K562 (cell line): Measurements from ENCODE around the gene NOL4L. TPM values are rescaled to one million over a fixed set of nuclear protein-coding genes. Genes with fewer than 3 reads are reported as not detected.

Source experiments
- ARID1B ChIP-seq: fragments of 450-650 bp; IDR thresholded peaks from 2 replicates; pipeline ENCODE4 v1.6.1; 2016; ENCODE audit warnings: antibody characterized with exemption, mild to moderate bottlenecking, inconsistent platforms
- ATF1 ChIP-seq, 2 experiments: fragments of 450-650 bp in 1 of 2; IDR thresholded peaks; 2 replicates each; pipeline ENCODE4 v1.6.1; 2016; ENCODE audit warnings: missing compliant biosample characterization in 1 of 2, missing genetic modification characterization in 1 of 2
- CEBPG ChIP-seq, 3 experiments: fragments of 200-800 bp in 1 of 3; sonication (Bioruptor generic) in 1 of 3; sonication (generic) in 1 of 3; formaldehyde crosslinking in 1 of 3; IDR thresholded peaks in 2 of 3; conservative IDR thresholded peaks in 1 of 3; 2 replicates each; pipeline versions ENCODE4 v1.6.1 to v1.8.0; 2016 to 2022; ENCODE audit warnings: missing compliant biosample characterization in 2 of 3, missing genetic modification characterization in 2 of 3, mild to moderate bottlenecking in 1 of 3, missing genetic modification reagents in 1 of 3
- CTCFL ChIP-seq: IDR thresholded peaks from 2 replicates; pipeline ENCODE4 v1.6.1; 2011; ENCODE audit warnings: borderline replicate concordance, low read depth, mild to moderate bottlenecking, moderate library complexity, low read length; ENCODE audit not compliant: insufficient read depth, poor library complexity, severe bottlenecking
- CUX1 ChIP-seq: fragments of 200-800 bp; sonication (Bioruptor generic); IDR thresholded peaks from 2 replicates; pipeline ENCODE4 v1.6.1; 2016; ENCODE audit warnings: missing genetic modification characterization, missing compliant biosample characterization
- DPF2 ChIP-seq: fragments of 450-650 bp; IDR thresholded peaks from 2 replicates; pipeline ENCODE4 v1.6.1; 2016
- GABPA ChIP-seq: fragments of 200-800 bp; sonication (Bioruptor generic); conservative IDR thresholded peaks from 2 replicates; pipeline ENCODE4 v1.6.1; 2016; ENCODE audit warnings: low read depth, missing genetic modification characterization, missing compliant biosample characterization
- GTF2F1 ChIP-seq: IDR thresholded peaks from 2 replicates; pipeline ENCODE4 v1.6.1; 2011; ENCODE audit warnings: low read depth, low read length, improper control_type of control experiment
- HDAC2 ChIP-seq: fragments of 450-650 bp; IDR thresholded peaks from 2 replicates; pipeline ENCODE4 v1.6.1; 2016; ENCODE audit warnings: mild to moderate bottlenecking
- LEF1 ChIP-seq: fragments of 450-650 bp; IDR thresholded peaks from 2 replicates; pipeline ENCODE4 v1.6.1; 2016; ENCODE audit warnings: mild to moderate bottlenecking
- MNT ChIP-seq, 2 experiments: fragments of 450-650 bp; conservative IDR thresholded peaks; 2 replicates each; pipeline ENCODE4 v1.6.1; 2017; ENCODE audit warnings: mild to moderate bottlenecking in 2 of 2, moderate library complexity in 2 of 2
- PHF8 ChIP-seq: fragments of 200-600 bp; sonication (generic); IDR thresholded peaks from 2 replicates; pipeline ENCODE4 v1.6.1; 2012; ENCODE audit warnings: mixed run types, mild to moderate bottlenecking, inconsistent platforms, low read length, moderate library complexity, borderline replicate concordance
- STAT5A ChIP-seq: IDR thresholded peaks from 2 replicates; pipeline ENCODE4 v1.6.1; 2012; ENCODE audit warnings: low read length, inconsistent platforms, borderline replicate concordance
- TAF15 ChIP-seq: fragments of 200-400 bp; formaldehyde crosslinking; IDR thresholded peaks from 2 replicates; pipeline ENCODE4 v1.6.1; 2017; ENCODE audit warnings: mild to moderate bottlenecking, low read depth, low read length, moderate library complexity
- ZNF263 ChIP-seq: sonication (generic); formaldehyde crosslinking; IDR thresholded peaks from 2 replicates; pipeline ENCODE4 v1.8.0; 2022; ENCODE audit warnings: mild to moderate bottlenecking, missing genetic modification reagents, borderline replicate concordance
- ZNF431 ChIP-seq: sonication (generic); formaldehyde crosslinking; IDR thresholded peaks from 2 replicates; pipeline ENCODE4 v1.8.0; 2022; ENCODE audit warnings: mild to moderate bottlenecking, missing genetic modification reagents
- ZNF717 ChIP-seq: fragments of 250-450 bp; sonication (Bioruptor Pico); IDR thresholded peaks from 2 replicates; pipeline ENCODE4 v1.5.0; 2021
- ZNF77 ChIP-seq: fragments of 250-450 bp; sonication (Bioruptor Pico); IDR thresholded peaks from 2 replicates; pipeline ENCODE4 v1.5.0; 2020
- polyA plus RNA-seq, 8 experiments: library from polyadenylated mRNA; depleted of rRNA in 4 of 8; stranded (reverse) in 5 of 8; unstranded in 3 of 8; fragments of >200 nt; fragmentation: Nextera tagmentation in 2 of 8; fragmentation: Illumina TruSeq in 1 of 8; extraction: Ambion mirVana in 2 of 8; extraction: Trizol in 1 of 8; gene quantifications; 2 replicates each; pipeline versions ENCODE4 v1.2.1 to v1.2.3, GENCODE V29; 2011 to 2014; ENCODE audit warnings: inconsistent platforms in 1 of 8, missing spikeins in 1 of 8
- total RNA-seq, 7 experiments: library from RNA; depleted of rRNA in 6 of 7; stranded (reverse); fragments of >200 nt in 6 of 7; fragmentation: Illumina TruSeq in 2 of 7; extraction: Trizol in 2 of 7; gene quantifications; 2 replicates each; pipeline versions ENCODE4 v1.2.1 to v1.2.3, GENCODE V29; 2011 to 2021; ENCODE audit warnings: low replicate concordance in 1 of 7

Gene NOL4L
- total and polyA plus RNA-seq, 9 of the 15 experiments (the other 6 are each of a cell fraction or from before 2014, with no cell fraction given), result 5.1 to 36.2 (median 13.6) TPM

- TF ChIP-seq ZNF77, result no peak
- TF ChIP-seq ZNF431 (CRISPR knock-in tag), result 0 out of 2 replicates have a peak, but pooled peaks have one; percentile 24
- no peak for TF ChIP-seq ATF1 (CRISPR knock-in tag; IDR thresholded peaks at IDR 0.05)
- TF ChIP-seq ATF1 (tag; IDR thresholded peaks at IDR 0.05), result peak; percentile 43; the same call in 1 of the 2 replicates
- TF ChIP-seq CTCFL, result no peak
- TF ChIP-seq ZNF263 (CRISPR knock-in tag), result no peak
- TF ChIP-seq DPF2, result peak; percentile 63; the same call in 1 of the 2 replicates
- peak; percentile 77 for TF ChIP-seq HDAC2
- no peak for TF ChIP-seq ZNF717 (CRISPR knock-in tag)
- 0 out of 2 replicates have a peak, but pooled peaks have one; percentile 13 for TF ChIP-seq STAT5A
- TF ChIP-seq GTF2F1, result no peak
- TF ChIP-seq MNT (conservative IDR thresholded peaks at IDR 0.05), result peak; percentile 52 to 64
- peak; percentile 72 for TF ChIP-seq ARID1B
- TF ChIP-seq TAF15, result no peak
- 0 out of 2 replicates have a peak, but pooled peaks have one; percentile 20 for TF ChIP-seq LEF1
- peak; percentile 91 for TF ChIP-seq CEBPG (CRISPR knock-in tag; IDR thresholded peaks at IDR 0.05)
- peak; percentile 66 to 84 for TF ChIP-seq CEBPG (tag; conservative IDR thresholded peaks at IDR 0.05 in 1 of 2, IDR thresholded peaks at IDR 0.05 in 1 of 2)
- peak; percentile 23; the same call in 1 of the 2 replicates for TF ChIP-seq PHF8
- no peak for TF ChIP-seq CUX1 (CRISPR knock-in tag)
- 0 out of 2 replicates have a peak, but pooled peaks have one; percentile 22 for TF ChIP-seq GABPA
These were observed 49.1 kb upstream of the NOL4L start (continued) for GRCh38 chr20:32634041-32634805.
